Fibroblast of the aortic adventitia (primary cell): ENCODE results near the gene NOD2. TPM values are rescaled to one million over a fixed set of nuclear protein-coding genes. Genes with fewer than 3 reads are reported as not detected.

Experiments used
- DNase-seq: peaks from one replicate; pipeline ENCODE4 v3.0.0-alpha.2; 2010; ENCODE audit warnings: low read depth
- H3K4me3 ChIP-seq: 2 replicates; pipeline ENCODE4 v1.5.1; 2011; ENCODE audit warnings: low read depth, mild to moderate bottlenecking, control low read depth, low read length, moderate library complexity
- total RNA-seq: library from RNA; depleted of rRNA; stranded (reverse); fragments of >200 nt; gene quantifications from 2 replicates; pipeline ENCODE4 v1.2.3, GENCODE V29; 2012; ENCODE audit warnings: low replicate concordance
- TF ChIP-seq, protein P1 (sequence below): IDR thresholded peaks from 2 replicates; pipeline ENCODE4 v1.5.1; 2011; ENCODE audit warnings: mild to moderate bottlenecking, low read length, control low read depth, inconsistent platforms; ENCODE audit not compliant: insufficient read depth

The NOD2 gene
- total RNA-seq, 1 donor = not detected

DNA sequence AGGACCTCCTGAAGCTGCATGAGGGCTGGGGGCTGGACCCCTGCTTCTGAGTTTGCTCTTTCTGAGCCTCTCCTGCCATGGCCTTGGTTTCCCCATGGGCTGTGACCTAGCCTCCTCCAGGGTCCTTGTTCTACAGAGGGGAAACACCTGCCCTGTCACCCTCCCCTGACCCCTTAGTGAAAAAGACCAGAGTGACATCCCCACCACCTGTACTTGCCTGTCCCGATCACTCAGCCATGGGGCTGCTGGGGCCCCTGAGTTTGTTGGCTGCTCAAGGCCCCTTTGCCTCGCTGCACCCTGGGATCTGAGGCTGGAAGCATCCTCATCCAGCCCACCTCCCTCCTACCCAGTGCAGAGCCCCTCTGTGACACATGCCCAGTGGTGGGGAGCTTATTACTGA lies 800 bp downstream of the NOD2 start:
- TF ChIP-seq, protein P1, sequence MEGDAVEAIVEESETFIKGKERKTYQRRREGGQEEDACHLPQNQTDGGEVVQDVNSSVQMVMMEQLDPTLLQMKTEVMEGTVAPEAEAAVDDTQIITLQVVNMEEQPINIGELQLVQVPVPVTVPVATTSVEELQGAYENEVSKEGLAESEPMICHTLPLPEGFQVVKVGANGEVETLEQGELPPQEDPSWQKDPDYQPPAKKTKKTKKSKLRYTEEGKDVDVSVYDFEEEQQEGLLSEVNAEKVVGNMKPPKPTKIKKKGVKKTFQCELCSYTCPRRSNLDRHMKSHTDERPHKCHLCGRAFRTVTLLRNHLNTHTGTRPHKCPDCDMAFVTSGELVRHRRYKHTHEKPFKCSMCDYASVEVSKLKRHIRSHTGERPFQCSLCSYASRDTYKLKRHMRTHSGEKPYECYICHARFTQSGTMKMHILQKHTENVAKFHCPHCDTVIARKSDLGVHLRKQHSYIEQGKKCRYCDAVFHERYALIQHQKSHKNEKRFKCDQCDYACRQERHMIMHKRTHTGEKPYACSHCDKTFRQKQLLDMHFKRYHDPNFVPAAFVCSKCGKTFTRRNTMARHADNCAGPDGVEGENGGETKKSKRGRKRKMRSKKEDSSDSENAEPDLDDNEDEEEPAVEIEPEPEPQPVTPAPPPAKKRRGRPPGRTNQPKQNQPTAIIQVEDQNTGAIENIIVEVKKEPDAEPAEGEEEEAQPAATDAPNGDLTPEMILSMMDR = no peak
- DNase-seq = no peak
- H3K4me3 ChIP-seq = no peak overlapping the region

DNA sequence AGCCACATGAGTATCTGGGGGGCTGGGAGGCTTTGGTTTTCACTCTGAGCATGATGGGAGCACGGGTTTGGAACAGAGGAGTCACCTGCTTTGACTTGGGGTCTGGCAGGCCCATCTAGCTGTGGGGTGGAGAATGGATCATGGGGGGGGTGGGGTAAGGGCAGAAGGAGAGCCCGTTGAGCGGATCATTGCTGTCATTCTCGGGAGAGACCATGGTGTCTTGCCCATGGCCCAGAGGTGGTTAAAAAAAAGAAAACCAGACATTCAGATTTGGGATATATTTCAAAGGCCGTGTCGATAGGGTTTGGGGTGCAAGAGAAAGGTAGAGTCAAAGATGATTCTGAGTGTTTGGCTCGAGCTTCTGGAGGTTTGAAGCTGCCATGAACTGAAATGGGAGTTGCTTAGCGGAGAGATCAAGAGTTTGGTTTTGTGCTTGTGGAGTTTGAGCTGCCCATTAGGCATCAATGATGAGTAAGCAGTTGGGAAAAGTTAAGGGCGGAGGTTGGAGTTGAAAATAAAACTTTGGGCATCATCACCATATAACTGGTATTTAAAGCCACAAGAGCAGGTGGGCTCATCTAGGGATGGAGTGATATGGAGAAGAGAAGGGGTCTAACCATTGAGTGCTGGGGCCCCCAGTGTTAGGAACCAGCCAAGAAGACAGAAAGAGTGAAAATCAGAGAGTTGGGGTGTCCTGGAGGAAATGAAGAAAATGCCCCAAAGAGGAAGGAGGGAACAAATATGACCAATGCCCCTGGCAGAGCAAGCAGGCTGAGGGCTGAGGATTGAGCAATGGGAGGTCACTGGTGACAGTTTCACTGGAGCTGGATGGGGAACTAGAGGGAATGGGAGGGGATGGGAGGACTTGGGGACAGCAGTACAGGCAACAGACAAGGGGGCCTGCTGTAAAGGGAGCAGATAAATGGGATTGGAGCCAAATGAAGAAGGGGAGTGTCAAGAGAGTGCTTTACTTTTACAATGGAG lies 1.9 kb downstream of the NOD2 start:
- DNase-seq = no peak
- no peak overlapping the region for H3K4me3 ChIP-seq
- TF ChIP-seq, protein P1 = no peak

GRCh38 chr16:50696126-50696525 lies 2.7 kb downstream of the NOD2 start:
- TF ChIP-seq, protein P1 = no peak
- H3K4me3 ChIP-seq = no peak overlapping the region
- no peak for DNase-seq

DNA sequence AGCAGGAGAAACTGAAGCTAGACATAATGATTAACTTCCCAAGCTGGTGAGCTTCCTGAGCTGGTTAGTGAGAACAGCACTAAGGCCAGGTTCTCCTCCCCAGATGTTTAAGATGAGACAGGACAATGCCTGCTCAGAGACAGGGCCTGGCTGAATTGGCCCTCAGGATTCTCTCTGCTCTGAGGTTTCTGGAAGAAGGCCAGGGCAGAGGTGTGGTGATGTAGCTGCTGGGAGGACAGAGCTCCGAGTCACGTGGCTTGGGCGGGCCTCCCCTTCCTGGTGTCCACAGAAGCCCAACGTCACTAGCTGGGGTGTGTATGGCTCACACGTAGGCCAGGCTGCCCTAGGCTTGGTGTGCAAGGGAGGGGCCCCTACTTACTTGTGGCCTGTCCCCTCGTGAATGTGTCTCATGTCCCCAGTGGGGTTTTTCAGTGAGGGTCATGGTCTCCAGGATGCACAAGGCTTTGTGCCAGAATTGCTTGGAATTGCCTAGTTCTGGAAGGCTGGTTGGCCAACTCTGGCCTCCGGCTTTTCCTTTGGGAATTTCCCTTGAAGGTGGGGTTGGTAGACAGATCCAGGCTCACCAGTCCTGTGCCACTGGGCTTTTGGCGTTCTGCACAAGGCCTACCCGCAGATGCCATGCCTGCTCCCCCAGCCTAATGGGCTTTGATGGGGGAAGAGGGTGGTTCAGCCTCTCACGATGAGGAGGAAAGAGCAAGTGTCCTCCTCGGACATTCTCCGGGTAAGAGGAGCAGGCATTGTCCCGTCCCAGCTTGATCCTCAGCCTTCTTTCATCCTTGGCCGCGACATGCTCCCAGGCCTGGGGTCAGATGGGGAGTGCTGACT lies 3.4 kb downstream of the NOD2 start:
- peak; percentile 55 for DNase-seq
- no peak overlapping the region for H3K4me3 ChIP-seq
- TF ChIP-seq, protein P1 = no peak

DNA sequence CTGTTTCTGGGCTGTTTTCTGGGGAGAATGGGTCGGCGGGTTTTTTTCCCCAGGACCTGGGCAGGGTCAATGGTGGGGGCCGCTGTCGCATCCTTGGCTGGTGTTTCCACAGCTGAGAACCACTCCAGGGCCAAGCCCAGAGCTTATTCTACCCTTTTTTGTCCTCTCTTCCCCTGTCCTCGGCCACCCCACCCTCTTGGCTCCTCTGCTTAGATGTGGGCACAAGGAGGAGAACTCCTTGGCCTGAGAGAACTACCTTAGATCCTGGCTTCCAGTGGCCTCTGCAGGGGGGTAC lies 4.0 kb downstream of the NOD2 start:
- no peak overlapping the region for H3K4me3 ChIP-seq
- DNase-seq = no peak
- TF ChIP-seq, protein P1 = no peak

GRCh38 chr16:50697881-50698767 lies 4.7 kb downstream of the NOD2 start:
- TF ChIP-seq, protein P1 = no peak
- peak overlapping the region; percentile 33 for H3K4me3 ChIP-seq
- peak; percentile 40 for DNase-seq
